EL (cell line): ENCODE results near the gene SEPHS1.
"Not testable (repeated sequence)": the region's sequence is repeated elsewhere in the genome, so short reads cannot be mapped to it uniquely, and the experiment has no call there.

Source experiments
- DNase-seq: peaks from one replicate; pipeline ENCODE4 v3.0.0-alpha.2; 2016

Gene SEPHS1

GRCh38 chr10:13322615-13323148 lies 25.4 kb downstream of the SEPHS1 start:
- no peak for DNase-seq

DNA sequence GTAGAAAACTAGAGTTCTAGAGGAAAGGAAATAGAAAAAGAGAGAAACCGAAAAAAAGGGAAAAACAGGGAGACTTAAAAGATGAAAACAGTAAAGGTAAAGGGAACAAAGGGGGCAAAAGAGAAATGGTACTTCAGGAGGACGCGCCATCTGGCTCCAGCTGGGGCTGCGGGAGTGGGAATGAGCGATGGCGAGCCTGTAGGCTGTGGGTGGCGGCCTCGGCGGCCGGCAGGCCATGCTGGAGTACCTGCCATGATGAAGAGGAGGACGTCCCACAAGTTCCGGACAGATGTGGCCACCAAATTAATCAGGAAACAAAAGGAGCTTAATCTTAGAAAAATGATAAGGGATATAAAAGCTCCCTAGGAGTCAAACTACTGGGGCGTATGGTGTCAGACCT lies 26.5 kb downstream of the SEPHS1 start:
- no peak for DNase-seq

DNA sequence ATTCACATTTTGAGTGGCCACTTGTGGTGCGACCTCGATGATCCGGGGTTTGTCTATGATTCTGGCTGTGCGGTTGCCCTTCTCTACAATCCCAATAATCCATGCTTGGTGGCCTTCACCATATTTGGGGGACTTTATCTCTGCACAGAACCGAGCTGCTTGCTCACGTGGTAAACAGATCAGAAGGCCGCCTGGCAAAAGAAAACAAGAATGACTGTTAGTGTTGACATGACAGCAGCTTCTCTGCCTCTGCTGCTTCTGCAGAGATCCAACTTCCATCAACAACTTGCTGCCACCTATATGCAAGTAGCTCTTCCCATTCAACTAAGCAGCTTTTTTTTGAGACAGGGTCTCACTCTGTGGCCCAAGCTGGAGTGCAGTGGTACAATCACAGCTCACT lies 28.9 kb downstream of the SEPHS1 start:
- DNase-seq = no peak

GRCh38 chr10:13317474-13317873 lies 30.6 kb downstream of the SEPHS1 start:
- DNase-seq = no peak

DNA sequence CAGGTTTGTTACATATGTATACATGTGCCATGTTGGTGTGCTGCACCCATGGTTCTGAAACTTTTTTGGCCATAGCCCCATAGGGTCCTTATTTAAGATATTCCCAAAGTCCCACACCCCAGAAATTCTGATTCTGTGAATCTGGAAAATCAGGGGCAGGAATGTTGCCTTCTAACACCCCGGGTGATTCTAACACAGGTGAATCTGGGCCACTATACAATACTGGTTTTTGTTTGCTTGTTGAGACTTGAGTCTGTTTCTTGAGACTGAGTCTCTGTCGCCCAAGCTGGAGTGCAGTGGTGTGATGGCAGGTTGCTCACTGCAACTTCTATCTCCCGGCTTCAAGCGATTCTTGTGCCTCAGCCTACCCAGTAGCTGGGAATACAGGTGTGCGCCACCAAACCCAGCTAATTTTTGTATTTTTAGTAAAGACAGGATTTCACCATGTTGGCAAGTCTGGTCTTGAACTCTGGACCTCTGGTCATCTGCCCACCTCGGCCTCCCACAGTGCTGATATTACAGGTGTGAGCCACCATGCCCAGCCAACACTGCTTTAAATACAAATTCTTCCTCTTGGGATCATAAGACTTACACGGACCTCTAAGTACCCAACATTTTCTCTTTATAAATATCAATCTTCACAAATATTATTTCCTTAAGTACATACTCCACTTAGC lies 31.3 kb downstream of the SEPHS1 start:
- no peak for DNase-seq

DNA sequence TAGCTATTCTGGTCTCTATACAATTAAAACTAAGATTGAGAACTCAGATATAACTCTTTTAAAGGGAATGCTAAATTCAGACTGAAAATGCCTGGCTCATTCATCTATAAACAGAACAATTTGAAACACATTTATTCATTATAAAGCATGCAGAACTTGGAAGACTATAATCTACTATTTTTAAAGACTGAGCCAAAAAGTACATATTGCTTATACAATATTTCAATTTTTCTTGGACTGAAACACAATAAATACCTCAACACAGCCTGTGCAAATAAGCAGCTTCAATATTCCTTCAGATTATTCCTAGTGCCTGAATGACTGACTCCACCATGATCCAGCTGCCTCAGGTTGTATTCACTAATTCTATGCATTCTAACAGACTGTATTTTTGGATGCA lies 32.7 kb downstream of the SEPHS1 start:
- no peak for DNase-seq

GRCh38 chr10:13311177-13311575 lies 36.9 kb downstream of the SEPHS1 start:
- DNase-seq = no peak

- no peak for DNase-seq
Observed at GRCh38 chr10:13310518-13311176, 37.4 kb downstream of the SEPHS1 start.

- no peak for DNase-seq
Observed at GRCh38 chr10:13309792-13310191, 38.3 kb downstream of the SEPHS1 start.

- no peak for DNase-seq
Observed at GRCh38 chr10:13308096-13308495, 40.0 kb downstream of the SEPHS1 start.

DNA sequence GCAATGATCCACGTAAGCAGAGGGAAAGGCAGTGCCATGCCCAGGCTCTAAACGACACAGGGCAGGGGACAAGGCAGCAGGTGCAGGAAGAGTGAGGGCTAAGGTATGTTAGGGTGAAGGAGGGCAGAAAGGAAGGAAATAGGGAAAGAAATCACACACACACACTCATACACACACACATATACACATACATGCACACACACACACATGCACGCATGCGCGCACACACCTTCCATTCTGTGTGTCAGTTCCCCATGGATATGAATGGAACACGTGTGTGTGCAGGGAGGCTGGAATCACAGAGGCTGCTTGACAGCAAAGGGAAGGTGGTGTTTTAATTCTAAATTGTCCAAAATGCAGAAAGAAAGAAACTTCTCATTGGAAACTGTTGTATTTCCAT lies 42.0 kb downstream of the SEPHS1 start:
- DNase-seq = no peak

- no peak for DNase-seq
Observed at GRCh38 chr10:13302821-13303555, 45.1 kb downstream of the SEPHS1 start.

- DNase-seq = peak; percentile 85
Observed at GRCh38 chr10:13299437-13300287, 48.4 kb downstream of the SEPHS1 start, which contains the start of gene PHYH. TSS of gene PHYH (minus strand) at chr10:13300064. CDS start at chr10:13300042, 22 bp downstream.

DNA sequence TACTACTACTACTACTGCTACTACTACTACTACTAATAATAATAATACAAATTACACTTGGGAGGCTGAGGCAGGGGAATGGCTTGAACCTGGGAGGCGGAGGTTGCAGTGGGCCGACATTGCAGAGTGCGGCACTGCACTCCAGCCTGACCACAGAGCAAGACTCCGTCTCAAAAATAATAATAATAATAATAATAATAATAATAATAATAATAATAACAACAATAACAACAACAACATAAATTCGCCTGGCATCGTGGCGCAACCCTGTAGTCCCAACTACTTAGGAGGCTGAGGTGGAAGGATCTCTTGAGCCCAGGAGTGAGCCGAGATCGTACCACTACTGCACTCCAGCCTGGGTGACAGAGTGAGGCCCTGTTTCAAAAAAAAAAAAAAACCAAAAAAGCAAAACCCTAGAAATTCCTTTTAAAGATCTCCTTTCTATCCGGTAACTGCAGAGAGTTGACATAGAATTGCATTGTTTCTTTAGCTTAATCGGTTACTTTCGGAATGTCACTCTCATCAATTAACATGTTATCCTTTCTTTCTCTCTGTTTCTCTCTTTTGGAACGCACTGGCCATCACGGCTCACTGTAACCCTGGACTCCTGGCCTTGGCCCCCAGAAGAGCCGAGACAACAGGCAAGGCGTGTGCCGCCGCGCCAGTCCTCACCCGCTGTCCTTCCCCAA lies 49.2 kb downstream of the SEPHS1 start:
- DNase-seq = no peak

DNA sequence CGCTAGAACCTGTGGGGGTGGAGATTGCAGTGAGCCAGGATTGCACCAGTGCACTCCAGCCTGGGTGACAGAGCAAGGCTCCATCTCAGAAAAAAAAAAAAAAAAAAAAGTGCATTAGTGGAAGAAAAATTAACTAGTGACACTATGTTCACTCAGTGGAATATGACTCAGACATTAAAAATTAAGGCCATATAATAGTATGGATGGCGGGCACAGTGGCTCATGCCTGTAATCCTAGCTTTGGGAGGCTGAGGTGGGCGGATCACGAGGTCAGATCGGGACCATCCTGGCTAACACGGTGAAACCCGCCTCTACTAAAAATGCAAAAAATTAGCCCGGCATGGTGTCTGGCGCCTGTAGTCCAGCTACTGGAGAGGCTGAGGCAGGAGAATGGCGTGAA lies 51.6 kb downstream of the SEPHS1 start:
- DNase-seq = no peak

GRCh38 chr10:13294784-13295183 lies 53.3 kb downstream of the SEPHS1 start:
- no peak for DNase-seq

DNA sequence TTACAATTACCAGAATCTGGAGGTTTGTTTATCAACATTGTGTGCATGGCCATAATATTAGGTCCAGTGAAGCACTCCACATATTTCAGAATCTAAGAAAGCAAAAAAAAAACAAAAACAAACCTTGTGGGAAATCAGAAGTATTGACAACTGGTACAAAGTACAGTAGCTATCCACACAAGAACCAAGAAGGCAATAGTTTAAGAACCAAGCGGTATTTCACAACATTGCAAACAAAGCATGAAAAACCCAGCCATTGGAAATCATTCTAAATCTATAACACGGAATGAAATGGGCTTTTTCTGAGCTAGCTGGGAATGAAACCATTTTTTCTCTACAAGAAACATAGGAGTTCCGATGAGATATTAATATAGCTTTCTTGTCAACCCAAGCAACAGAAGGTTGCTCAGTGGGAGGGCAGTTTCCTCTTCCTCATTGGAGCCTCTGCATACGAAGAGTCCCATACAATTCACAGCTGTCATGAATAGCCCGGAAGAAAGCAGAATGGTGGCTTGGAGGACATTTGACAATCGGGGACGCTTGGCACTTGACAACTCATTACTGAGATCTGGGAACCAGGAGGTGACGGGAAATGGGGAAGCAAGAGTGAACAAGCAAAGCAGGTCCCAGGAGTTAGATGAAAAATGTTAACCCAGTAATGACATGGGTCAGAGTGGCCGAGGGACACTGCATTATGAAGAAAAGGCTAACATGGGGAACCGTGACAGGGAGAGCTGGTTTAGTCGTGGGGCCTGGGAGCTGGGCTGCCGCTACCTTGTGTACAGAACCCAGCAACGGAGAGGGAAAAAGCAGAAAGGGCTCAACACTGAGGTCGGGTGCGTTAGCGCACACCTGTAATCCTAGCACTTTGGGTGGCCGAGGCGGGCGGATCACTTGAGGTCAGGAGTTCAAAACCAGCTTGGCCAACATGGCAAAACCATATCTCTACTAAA lies 56.0 kb downstream of the SEPHS1 start:
- no peak for DNase-seq

DNA sequence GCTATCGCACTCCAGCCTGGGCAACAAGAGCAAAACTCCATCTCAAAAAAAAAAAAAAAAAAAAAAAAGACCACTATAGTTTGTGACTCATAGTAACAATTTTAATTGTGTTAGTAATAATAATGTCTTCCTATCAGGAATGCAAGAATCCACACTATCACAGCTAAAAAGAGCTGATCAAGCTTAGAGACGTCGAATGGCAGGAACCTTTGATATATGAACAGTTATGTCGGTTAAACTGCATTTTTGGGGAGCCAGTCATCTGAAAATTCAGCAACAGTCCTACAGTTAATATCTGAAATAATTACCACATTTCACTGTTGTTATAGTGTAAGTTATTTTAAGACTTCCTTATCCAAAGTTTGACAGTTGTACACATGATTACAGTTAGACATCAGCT lies 57.0 kb downstream of the SEPHS1 start:
- peak; percentile 45 for DNase-seq

GRCh38 chr10:13284050-13284449 lies 64.0 kb downstream of the SEPHS1 start:
- DNase-seq = no peak

DNA sequence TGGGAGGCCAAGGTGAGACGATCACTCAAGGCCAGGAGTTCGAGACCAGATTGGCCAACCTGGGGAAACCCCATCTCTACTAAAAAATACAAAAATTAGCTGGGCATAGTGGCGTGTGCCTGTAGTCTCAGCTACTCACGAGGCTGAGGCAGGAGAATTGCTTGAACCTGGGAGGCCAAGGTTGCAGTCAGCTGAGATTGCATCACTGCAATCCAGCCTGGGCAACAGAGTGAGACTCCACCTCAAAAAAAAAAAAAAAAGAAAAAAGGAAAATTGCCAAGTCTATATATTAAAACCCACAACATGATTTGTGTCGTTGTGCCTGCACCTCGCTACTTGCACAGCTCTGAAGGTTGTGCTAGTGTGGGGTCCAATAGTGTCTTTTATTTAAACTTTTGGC lies 65.7 kb downstream of the SEPHS1 start:
- not testable (repeated sequence) for DNase-seq
